ENCODE results near the gene SNAPC2.
"Not testable (repeated sequence)": the region's sequence is repeated elsewhere in the genome, so short reads cannot be mapped to it uniquely, and the experiment has no call there.

SNAPC2 gene

DNA sequence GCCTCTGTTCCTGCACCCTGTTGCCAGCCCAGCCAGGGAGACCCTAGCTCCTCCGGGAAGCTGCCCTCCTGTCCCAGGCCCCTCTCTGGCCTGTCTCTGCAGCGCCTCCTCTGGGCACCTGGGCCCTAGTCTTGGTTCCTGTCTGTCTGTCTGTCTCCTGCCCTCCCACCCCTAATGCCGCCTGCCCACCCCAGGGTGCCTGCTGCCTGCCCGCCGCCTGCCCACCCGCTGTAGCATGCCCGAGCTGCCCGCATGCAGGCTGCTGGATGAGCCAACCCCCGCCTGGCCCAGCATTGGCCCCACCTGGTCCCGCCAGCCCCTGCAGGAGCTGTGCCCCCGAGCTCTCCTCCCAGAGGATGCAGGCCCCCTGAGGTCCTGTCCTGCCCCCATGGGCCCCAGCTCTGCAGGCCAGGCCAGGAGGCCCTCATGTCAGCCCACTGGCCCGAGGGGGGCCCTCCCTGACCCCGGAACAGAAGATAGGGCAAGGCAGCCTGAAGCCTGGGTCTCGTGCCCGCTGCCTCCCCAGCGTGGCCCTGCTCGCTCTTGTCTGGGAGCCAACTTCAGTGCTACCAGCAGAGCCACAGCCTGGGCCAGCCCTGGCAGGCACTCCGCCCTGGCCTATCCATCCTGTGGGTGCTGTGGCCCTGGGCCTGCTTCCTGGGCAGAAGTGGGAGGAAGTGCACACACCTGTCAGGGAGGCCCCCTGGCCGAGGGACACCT is 11.2 kb upstream of the SNAPC2 start:
- no peak for DNase-seq

DNA sequence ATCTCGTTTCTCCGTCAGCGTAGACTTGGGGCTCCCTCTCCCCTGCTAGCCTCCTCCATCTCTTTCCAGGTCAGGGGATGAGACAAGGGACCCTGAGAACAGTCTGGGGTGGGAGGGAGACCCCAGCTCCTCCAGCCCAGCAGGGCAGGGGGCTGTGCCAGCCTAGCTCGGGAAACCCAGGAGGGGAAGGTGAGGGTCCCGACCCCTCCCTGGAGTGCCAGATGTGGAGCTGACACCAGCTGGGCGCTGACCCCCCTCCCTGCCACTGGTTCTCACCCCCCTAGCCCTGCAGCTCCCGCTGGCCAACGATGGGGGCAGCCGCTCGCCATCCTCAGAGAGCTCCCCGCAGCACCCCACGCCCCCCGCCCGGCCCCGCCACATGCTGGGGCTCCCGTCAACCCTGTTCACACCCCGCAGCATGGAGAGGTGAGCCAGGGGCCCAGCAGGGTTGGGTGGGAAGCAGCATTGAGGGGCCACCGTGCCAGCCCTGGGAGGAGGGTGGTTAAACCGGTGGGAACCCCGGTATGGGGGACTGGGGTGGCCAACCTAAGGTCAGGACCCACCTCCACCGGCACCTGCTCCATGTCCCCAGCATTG is 10.6 kb upstream of the SNAPC2 start:
- no peak for DNase-seq

DNA sequence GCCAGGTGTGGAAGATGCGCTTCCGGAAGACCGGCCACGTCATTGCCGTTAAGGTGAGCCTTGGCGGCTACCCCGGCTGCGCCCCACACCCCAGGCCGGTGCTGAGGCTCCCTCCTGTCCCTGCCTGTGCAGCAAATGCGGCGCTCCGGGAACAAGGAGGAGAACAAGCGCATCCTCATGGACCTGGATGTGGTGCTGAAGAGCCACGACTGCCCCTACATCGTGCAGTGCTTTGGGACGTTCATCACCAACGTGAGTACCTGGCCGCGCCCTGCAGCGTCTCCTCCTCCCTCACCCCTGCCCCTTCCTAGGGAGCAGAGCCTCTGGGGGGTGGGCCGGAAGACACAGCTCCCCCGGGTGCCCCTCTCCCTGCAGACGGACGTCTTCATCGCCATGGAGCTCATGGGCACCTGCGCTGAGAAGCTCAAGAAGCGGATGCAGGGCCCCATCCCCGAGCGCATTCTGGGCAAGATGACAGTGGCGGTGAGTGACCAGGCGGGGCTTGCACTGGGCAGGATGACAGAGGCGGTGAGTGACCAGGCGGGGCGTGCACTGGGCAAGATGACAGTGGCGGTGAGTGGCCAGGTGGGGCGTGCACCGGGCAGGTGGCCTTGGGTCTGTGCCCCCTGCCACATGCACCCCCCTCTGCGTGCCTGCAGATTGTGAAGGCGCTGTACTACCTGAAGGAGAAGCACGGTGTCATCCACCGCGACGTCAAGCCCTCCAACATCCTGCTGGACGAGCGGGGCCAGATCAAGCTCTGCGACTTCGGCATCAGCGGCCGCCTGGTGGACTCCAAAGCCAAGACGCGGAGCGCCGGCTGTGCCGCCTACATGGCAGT is 9.6 kb upstream of the SNAPC2 start:
- DNase-seq = no peak

DNA sequence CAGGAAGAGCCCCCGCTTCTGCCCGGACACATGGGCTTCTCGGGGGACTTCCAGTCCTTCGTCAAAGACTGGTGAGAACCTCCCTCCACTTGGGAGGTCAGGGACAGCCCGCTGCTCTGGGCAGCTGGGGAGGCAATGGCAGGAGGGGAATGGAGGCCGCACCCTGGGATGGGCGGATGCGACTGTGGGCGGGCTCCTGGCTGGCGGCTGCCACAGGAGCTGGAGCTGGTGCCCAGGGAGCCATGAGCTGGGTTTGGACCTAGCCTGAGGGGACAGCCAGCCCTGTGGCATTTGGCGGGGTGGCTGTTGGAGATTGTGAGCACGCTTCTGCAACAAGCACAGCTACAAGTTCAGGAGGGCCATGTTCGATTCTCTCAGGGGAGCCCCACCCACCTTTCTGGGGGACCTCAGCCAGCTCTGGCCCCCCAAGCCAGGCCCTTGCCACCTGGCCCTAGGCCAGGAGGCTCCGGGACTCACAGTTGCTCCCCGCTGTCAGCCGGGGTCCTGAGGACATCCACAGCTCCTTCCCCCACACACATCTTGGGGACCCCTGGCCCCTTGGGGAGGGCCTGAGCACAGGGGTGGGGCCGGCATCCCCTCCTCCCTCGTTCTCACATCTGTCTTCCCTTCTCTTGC is 8.5 kb upstream of the SNAPC2 start:
- no peak for DNase-seq

DNA sequence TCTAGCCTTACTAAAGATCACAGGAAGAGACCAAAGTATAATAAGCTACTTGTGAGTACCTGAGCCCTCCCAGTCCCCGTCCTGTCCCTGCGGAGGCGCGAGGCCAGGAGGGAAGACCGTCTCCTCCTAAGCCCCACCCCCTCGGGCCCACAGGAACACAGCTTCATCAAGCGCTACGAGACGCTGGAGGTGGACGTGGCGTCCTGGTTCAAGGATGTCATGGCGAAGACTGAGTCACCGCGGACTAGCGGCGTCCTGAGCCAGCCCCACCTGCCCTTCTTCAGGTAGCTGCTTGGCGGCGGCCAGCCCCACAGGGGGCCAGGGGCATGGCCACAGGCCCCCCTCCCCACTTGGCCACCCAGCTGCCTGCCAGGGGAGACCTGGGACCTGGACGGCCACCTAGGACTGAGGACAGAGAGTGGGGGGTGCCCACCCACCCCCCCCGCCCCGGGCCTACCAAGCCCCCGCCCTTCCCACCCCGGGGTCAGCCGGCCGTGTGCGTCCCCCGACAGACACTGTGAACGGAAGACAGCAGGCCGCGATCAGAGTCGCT is 7.9 kb upstream of the SNAPC2 start:
- DNase-seq = no peak

DNA sequence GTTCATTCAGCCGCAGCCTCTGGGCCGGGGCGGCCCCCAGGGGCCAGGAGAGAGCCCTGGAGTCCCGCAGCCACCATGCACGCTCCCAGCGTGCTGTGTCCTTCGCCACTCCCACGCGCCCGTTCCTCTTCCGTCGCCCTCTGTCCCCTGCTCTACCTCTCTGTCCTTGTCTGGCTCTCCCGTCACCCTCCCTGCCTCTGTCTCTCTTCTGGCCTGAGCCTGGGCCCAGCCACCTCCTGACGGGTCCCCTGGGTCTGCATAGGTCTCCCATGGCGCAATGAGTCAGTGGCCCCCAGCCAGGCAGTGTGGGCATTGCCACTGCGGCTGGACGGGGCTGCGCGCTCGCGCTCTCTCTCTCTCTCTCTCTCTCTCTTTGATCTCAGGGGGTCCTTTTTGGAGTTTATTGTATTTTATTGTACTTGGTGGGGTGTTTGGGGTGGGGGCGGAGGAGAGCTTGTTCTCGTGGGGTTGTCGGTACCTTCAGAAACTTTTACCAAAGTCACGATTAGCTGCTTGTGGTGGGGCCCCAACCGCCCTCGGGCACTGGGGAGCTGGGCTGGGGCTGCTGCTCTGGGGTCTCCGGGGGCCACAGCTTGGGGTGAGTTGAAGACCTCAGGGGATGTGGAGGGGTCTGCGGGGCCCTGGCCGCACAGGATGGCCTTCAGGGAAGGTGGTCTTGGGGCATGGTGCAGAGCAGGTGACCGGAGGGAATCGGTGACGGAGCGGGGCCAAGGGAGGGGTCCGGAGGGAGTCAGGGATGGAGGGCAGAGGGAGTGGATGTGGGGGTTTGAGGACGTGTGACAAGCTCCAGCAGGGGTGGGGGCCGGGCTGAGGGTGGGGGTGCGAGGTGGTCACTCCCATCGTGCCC is 7.2 kb upstream of the SNAPC2 start:
- DNase-seq = no peak

DNA sequence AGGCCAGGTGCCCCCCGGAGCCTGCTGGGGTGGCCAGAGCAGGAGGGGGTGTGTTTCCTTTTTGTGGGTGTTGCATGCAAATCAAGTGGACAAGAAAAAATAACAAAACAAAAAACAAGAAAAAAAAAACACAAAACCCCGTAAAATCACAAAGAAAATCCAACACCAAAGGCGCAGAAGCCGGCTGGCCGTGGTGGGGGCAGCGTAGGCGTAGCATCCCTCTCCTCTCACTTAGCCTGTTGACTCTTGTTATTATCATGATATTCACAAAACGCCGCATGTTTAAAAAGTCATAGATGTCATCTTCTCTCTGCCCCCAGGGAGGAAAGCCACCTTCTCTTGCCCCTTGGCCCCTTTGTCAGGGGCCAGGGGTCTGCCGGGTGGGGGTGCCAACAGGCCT is 6.5 kb upstream of the SNAPC2 start:
- no peak for DNase-seq

DNA sequence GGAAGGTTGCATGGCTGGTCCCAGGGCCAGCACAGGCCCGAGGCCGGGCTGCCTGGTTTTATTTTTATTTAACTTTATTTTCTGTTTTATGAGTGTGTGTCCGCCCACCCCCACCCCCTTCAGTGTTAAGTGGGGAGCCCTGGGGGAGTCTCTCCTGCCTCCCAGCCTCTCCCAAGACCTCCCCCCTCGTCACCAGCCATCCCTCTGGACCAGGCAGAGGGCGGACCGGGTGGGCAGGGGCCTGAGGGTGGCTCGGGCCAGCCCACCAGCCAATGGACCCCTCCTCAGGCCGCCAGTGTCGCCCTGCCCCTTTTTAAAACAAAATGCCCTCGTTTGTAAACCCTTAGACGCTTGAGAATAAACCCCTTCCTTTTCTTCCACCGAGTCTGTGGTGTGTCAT is 6.0 kb upstream of the SNAPC2 start:
- no peak for DNase-seq

DNA sequence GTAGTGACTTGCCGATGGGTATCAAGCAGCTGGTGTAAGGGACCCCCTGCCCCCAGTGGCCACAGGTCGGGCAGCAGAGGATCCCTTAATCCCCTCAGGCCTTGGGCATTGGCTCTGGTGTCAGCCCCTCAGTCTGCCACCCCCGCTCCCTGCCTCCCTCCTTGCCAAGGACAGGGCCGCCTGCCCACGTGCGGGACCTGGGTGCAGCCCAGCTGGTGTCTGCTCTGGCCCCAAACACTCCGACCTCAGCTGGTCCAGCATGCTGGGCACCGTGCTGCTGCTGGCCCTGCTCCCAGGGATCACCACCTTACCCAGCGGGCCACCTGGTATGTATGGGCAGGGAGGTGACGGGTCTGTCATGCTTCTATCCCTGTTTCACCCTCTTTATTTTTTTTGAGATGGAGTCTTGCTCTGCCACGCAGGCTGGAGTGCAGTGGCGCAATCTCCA is 5.5 kb upstream of the SNAPC2 start, which contains the start of gene TGFBR3L:
TGFBR3L (plus strand) TSS at position 233 of the 448 bp plus-strand sequence.
- DNase-seq = no peak

DNA sequence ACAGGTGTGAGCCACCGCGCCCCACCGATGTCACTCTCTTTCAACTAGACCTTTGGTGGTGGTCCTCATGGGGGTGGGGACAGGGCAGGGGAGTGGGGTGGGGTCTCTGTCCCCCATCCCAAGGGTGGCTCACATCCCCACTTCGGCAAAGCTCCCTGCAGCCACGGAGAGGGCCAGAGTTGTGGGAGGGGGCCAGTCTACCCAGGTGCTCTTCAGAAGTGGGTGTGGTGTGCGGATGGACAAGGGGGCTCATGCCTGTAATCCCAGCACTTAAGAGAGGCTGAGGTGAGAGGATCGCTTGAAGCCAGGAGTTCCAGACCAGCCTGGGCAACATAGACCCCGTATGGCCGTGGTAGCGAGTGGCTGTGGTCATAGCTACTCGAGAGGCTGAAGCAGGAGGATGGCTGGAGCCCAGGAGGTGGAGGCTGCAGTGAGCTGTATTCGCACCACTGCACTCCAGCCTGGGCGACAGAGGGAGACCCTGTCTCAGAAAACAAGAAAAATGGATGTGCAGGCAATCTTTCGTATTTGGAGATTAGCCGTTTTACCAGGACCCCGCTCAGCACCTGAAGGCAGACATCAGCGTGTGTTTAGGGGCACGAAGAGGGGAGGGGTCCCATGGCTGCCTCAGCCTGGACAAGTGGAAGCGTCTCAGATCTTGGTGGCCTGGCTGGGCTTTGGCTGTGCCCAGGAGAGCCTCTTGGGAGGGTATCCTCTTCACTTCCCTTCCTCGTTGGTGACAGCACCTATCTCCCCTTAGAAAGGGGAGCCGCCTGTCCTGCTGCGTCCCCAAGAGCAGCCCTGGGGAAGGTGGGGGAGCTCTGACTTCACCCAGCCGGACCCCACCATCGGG is 4.7 kb upstream of the SNAPC2 start:
- DNase-seq = no peak

DNA sequence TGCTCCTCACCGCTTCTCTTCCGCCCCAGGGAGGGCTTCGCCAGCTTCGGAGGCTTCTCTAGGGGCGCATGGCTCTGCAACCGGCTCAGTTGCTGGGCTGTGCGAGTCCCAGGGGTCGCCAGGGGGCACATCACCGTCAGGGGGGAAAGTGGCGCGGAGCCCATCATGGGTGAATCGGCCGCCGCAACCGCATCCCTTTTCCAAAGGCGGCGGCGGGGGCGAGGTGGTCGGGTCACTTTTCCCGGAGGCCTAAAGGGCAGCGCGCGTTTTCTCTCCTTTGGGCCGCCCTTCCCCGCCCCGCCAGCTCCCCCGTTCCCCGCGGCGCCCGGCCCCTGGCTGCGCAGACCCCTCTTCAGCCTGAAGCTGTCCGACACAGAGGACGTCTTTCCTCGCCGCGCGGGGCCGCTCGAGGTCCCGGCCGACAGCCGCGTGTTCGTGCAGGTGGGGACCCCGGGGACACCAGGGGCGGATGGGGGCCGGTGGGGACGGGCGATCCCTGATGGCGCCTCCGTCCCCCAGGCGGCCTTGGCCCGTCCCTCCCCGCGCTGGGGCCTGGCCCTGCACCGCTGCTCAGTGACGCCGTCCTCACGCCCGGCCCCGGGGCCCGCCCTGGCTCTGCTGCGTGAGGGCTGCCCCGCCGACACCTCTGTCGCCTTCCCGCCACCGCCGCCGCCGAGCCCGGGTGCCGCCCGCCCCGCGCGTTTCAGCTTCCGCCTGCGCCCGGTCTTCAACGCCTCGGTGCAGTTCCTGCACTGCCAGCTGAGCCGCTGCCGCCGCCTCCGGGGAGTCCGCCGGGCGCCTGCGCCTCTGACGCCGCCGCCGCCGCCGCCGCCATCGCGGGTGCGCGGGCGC is 3.8 kb upstream of the SNAPC2 start:
- peak in 12 of 58 donors; percentile 8 to 51 (median 30) for DNase-seq

DNA sequence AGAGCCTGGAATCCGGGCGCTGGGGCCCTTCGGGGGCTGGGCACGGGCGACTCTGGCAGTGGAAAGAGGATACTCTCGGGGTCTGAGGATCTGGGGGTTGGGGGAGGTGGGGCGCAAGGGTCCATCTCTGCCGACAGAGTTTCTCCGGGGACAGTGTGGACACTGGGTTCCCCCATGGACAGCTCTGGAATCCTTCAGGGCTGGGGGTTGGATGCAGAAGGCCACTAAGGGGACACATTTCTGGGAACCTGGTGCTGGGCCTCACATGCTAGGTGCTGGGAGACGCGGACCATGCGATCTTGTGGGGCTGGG is 3.2 kb upstream of the SNAPC2 start:
- DNase-seq = peak in 1 of 58 donors; percentile 51

DNA sequence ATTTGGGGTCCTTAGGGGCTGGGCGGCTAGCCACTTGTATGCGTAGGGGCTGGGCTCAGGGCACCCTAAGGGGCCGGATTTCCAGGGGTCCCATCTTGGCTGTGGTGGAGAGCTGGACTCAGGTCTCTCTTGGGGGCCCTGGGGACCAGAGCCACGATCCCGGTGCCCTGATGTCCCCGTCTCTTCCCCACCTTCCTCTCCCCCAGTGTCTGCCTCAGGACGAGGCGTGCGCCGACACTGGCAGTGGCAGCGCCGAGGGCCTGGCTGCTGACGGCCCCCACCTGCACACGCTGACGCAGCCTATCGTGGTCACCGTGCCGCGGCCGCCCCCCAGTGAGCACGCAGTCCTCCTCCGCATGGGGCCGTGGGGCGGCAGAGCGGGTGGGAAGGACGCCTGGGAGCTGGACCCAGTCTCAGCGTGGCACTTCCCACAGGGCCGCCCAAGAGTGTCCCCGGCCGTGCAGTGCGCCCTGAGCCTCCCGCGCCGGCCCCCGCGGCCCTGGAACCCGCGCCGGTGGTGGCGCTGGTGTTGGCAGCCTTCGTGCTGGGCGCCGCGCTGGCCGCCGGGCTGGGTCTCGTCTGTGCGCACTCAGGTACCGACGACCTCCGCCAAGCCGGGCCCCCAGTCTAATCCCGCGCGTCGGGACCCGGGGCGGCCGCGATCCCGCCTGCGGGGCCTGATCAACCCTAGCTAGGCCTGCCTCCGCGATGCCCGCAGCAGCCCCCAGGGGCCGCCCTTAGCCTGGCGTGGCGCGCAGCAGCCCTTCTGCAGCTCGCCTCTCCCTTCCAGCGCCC is 2.7 kb upstream of the SNAPC2 start:
- DNase-seq = peak in 27 of 58 donors; percentile 14 to 74 (median 35)

DNA sequence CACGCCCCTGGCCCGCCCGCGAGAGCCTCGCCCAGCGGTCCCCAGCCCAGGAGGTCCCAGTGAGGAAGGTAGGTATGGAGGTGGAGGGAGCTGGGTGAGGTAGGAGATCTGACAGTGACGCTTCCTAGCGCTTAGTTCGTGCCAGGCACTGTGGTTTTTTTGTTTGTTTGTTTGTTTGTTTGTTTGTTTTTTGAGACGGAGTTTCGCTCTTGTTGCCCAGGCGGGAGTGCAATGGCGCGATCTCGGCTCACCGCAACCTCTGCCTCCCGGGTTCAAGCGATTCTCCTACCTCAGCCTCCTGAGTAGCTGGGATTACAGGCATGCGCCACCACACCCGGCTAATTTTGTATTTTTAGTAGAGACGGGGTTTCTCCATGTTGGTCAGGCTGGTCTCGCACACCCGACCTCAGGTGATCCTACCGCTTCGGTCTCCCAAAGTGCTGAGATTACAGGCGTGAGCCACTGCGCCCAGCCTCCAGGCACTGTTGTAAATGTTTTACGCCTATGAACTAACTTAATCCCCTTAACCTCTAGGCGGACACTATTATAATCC is 2.0 kb upstream of the SNAPC2 start:
- not testable (repeated sequence) for DNase-seq

DNA sequence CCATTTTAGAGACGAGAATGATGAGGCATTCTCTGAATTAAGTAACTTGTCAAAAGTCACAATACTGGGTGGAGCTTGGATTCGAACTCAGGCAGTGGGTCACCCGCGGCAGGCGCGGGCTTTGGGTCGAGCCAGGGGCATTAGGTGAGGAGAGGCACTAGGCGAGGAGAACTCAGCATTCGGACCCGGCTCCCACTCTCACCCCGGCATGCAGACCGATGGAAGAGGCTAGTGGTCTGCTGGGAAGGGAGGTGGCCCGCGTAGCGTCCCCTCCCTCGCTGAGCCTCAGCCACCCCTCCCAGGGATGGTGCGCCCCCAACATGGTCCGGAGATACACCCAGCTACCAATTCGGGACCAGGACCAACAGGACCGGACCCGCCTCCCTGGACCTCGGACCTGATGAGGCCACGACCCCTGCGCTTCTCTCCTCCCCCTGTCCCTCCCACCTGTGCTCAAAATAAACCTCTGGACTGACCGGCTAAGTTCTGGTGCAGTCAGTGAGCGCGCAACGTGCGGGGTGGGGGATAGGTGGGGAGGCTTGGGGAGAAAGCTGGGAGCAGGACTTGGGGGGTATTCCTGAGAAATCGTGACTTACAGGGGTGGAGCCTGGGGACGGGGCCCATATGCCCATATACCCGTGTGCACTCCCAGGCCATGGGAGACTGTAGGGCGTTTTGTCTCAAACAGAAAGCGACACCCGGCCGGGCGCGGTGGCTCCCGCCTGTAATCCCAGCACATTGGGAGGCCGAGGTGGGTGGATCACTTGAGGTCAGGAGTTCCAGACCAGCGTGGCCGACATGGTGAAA is 1.3 kb upstream of the SNAPC2 start:
- peak in 1 of 58 donors; percentile 4 for DNase-seq
